ENCODE data around the gene PHC3.

GRCh38 chr3:170062068-170062467 is 119.5 kb downstream of the PHC3 start:
- TF ChIP-seq CTCF (IDR thresholded peaks at IDR 0.05; ENCODE audit: insufficient read depth, low read length, poor library complexity, severe bottlenecking) (no peak), EZH2phosphoT487 (conservative IDR thresholded peaks at IDR 0.05; ENCODE audit: low read length) (no peak)
